Activated T-cell treated with anti-CD3 and anti-CD28 coated beads, Interleukin-2, amount 50 U/mL, for 4 hours (primary cell): Measurements from ENCODE around the gene HOXC9. TPM values are rescaled to one million over a fixed set of nuclear protein-coding genes. Genes with fewer than 3 reads are reported as not detected.
"Not testable (repeated sequence)": the region's sequence is repeated elsewhere in the genome, so short reads cannot be mapped to it uniquely, and the experiment has no call there.

Experiments used
- ATAC-seq, 2 donors: fragments of 200-7000 bp; cut with Tn5 transposase; one replicate each; pipeline ENCODE4 v1.10.0; 2021
- DNase-seq: peaks from one replicate; pipeline ENCODE4 v3.0.0-alpha.2; 2020
- H3K27me3 Mint-ChIP-seq: one replicate; pipeline ENCODE4 v1.8.0; 2021; ENCODE audit warnings: low read depth, mixed read lengths
- H3K36me3 Mint-ChIP-seq: one replicate; pipeline ENCODE4 v1.8.0; 2022; ENCODE audit warnings: mixed read lengths; ENCODE audit not compliant: insufficient read depth
- H3K4me1 Mint-ChIP-seq: one replicate; pipeline ENCODE4 v1.8.0; 2021; ENCODE audit warnings: low read depth, mixed read lengths
- H3K4me3 Mint-ChIP-seq: one replicate; pipeline ENCODE4 v1.8.0; 2021; ENCODE audit warnings: mild to moderate bottlenecking, moderate library complexity, mixed read lengths
- H3K9me3 Mint-ChIP-seq: one replicate; pipeline ENCODE4 v1.8.0; 2021; ENCODE audit warnings: mixed read lengths
- total RNA-seq, 3 donors: library from RNA; stranded (reverse); gene quantifications; one replicate each; pipeline ENCODE4 v1.2.1, GENCODE V29; 2021

Gene HOXC9
- total RNA-seq, 3 donors from 2014 or later, result not detected

GRCh38 chr12:54040148-54040494, 40.2 kb downstream of the HOXC9 start:
- DNase-seq (no peak), ATAC-seq (no peak)
- Mint-ChIP-seq H3K36me3 (no peaks in the 10 kb centered on the region), H3K4me3 (no peak overlapping the region), H3K9me3 (no peaks in the 10 kb centered on the region), H3K27me3 (peaks cover 90% of the 10 kb centered on the region), H3K4me1 (peaks cover 4% of the 10 kb centered on the region)

GRCh38 chr12:54040648-54041047, 40.7 kb downstream of the HOXC9 start:
- ATAC-seq, result no peak
- DNase-seq, result no peak
- Mint-ChIP-seq H3K9me3 (no peaks in the 10 kb centered on the region), H3K36me3 (no peaks in the 10 kb centered on the region), H3K27me3 (peaks cover 90% of the 10 kb centered on the region), H3K4me1 (peaks cover 4% of the 10 kb centered on the region), H3K4me3 (no peak overlapping the region)

- no peak overlapping the region for H3K4me3 Mint-ChIP-seq
- H3K9me3 Mint-ChIP-seq, result no peaks in the 10 kb centered on the region
- no peaks in the 10 kb centered on the region for H3K36me3 Mint-ChIP-seq
Observed at GRCh38 chr12:54041097-54041690, 41.2 kb downstream of the HOXC9 start.

GRCh38 chr12:54042033-54042432, 42.1 kb downstream of the HOXC9 start:
- H3K9me3 Mint-ChIP-seq, ATAC-seq, H3K36me3 Mint-ChIP-seq, DNase-seq, H3K4me3 Mint-ChIP-seq, H3K4me1 Mint-ChIP-seq: not testable (repeated sequence)
- peaks cover 91% of the 10 kb centered on the region for H3K27me3 Mint-ChIP-seq

More at GRCh38 chr12:54041097-54041690, 41.2 kb downstream of the HOXC9 start:
- Mint-ChIP-seq H3K4me1 (peaks cover 4% of the 10 kb centered on the region), H3K27me3 (peaks cover 90% of the 10 kb centered on the region)
- ATAC-seq (no peak), DNase-seq (no peak)

- Mint-ChIP-seq H3K9me3 (no peaks in the 10 kb centered on the region), H3K4me3 (no peak overlapping the region), H3K36me3 (no peaks in the 10 kb centered on the region), H3K27me3 (peaks cover 92% of the 10 kb centered on the region), H3K4me1 (peaks cover 9% of the 10 kb centered on the region)
- ATAC-seq (no peak), DNase-seq (no peak)
Observed at GRCh38 chr12:54042970-54043853, 43.3 kb downstream of the HOXC9 start.

- no peaks in the 10 kb centered on the region for H3K36me3 Mint-ChIP-seq
- DNase-seq, result no peak
- no peak overlapping the region for H3K4me3 Mint-ChIP-seq
- H3K9me3 Mint-ChIP-seq, result no peaks in the 10 kb centered on the region
- peaks cover 92% of the 10 kb centered on the region for H3K27me3 Mint-ChIP-seq
- no peak for ATAC-seq
- H3K4me1 Mint-ChIP-seq, result peaks cover 9% of the 10 kb centered on the region
Observed at GRCh38 chr12:54044425-54045103, 44.6 kb downstream of the HOXC9 start.

GRCh38 chr12:54045401-54045800, 45.4 kb downstream of the HOXC9 start:
- Mint-ChIP-seq H3K36me3 (no peaks in the 10 kb centered on the region), H3K9me3 (no peaks in the 10 kb centered on the region), H3K4me3 (no peak overlapping the region), H3K27me3 (peaks cover 92% of the 10 kb centered on the region), H3K4me1 (peaks cover 15% of the 10 kb centered on the region)
- ATAC-seq (no peak), DNase-seq (no peak)

GRCh38 chr12:54045868-54046521, 46.0 kb downstream of the HOXC9 start:
- H3K4me3 Mint-ChIP-seq, result no peak overlapping the region
- DNase-seq, result no peak
- no peaks in the 10 kb centered on the region for H3K9me3 Mint-ChIP-seq
- peaks cover 94% of the 10 kb centered on the region for H3K27me3 Mint-ChIP-seq
- no peak for ATAC-seq
- peaks cover 16% of the 10 kb centered on the region for H3K4me1 Mint-ChIP-seq
- H3K36me3 Mint-ChIP-seq, result no peaks in the 10 kb centered on the region

DNA sequence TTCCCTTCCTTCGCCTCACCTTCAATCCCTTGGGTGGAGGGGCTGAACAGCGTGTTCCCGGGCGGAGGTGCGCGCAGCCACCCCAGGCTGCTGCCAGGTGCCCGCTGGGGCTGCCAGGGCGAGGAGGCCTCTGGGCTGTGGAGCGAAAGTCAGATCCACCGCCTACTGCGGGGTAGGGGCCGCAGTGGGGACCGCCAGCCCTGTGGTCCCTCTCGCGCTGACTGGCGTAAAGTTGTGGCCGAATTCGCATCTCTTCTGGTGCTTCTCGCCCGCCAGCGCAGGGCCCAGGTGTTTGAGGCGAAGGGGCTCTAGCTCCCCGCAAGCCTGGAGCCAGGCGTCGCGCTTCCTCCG, 46.8 kb downstream of the HOXC9 start:
- peak in 1 of 2 donors; percentile 25 for ATAC-seq
- H3K4me3 Mint-ChIP-seq, result peak overlapping the region; percentile 16
- H3K27me3 Mint-ChIP-seq, result peaks cover 95% of the 10 kb centered on the region
- no peaks in the 10 kb centered on the region for H3K9me3 Mint-ChIP-seq
- peaks cover 17% of the 10 kb centered on the region for H3K4me1 Mint-ChIP-seq
- no peaks in the 10 kb centered on the region for H3K36me3 Mint-ChIP-seq
- no peak for DNase-seq

- DNase-seq, result no peak
Observed at GRCh38 chr12:54047160-54047963, 47.4 kb downstream of the HOXC9 start.

DNA sequence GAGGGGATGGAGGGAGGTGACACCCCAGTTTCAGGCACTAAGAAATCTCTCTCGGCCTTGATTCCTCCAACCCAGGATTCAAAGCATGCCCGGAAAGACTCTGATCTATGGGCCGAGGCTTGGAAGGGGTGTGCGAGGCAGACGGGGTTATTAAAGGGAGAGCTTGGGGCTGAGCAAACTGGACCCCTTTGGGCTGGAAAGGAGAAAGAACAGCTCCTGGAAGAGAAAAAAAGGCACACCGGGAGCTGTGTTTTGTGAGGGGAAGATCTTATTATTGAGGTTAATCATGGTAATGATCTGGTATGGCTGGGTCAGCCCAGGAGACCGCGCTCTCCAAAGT, 48.0 kb downstream of the HOXC9 start:
- Mint-ChIP-seq H3K4me1 (peaks cover 28% of the 10 kb centered on the region), H3K4me3 (no peak overlapping the region), H3K9me3 (no peaks in the 10 kb centered on the region), H3K27me3 (peaks cover 95% of the 10 kb centered on the region), H3K36me3 (no peaks in the 10 kb centered on the region)
- no peak for ATAC-seq
- DNase-seq, result no peak

More at GRCh38 chr12:54047160-54047963, 47.4 kb downstream of the HOXC9 start:
- ATAC-seq, result no peak
- Mint-ChIP-seq H3K9me3 (no peaks in the 10 kb centered on the region), H3K4me1 (peaks cover 22% of the 10 kb centered on the region), H3K36me3 (no peaks in the 10 kb centered on the region), H3K4me3 (peak overlapping the region; percentile 16), H3K27me3 (peaks cover 95% of the 10 kb centered on the region)

DNA sequence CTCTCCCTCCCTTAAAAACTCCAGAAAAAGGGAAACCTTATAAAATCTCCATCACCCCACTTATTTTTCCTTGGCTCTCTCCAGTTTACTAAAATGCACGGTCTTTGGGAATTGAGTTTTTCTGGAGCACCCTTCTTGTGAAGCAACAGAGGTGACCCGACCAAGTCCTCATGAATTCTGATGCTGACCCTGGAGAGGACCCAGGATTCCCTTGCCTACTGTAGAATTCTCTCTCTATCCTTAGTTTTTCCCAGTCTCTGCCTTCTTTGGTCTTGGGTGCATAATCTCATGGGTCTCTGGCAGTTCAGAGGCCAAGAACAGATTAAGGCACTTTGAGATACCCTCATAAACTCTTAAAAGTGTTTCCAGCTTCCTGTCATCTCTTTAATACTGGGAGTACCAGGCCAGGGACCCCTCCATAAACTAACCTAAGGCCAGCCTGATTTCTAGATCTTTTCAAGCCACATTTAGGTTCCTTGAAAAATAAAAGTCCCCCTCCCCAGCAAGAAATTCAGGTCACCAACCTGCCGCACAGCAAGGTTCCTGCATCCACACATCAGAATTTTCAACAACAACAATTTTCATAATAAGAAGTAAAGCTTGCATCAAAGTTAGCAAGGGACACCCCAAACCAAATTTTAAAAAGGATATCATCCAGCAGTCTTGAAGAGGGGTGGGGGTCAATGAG, 48.6 kb downstream of the HOXC9 start:
- peaks cover 92% of the 10 kb centered on the region for H3K27me3 Mint-ChIP-seq
- no peaks in the 10 kb centered on the region for H3K9me3 Mint-ChIP-seq
- no peak overlapping the region for H3K4me3 Mint-ChIP-seq
- H3K4me1 Mint-ChIP-seq, result peaks cover 33% of the 10 kb centered on the region
- no peaks in the 10 kb centered on the region for H3K36me3 Mint-ChIP-seq
- ATAC-seq, result no peak
- no peak for DNase-seq

DNA sequence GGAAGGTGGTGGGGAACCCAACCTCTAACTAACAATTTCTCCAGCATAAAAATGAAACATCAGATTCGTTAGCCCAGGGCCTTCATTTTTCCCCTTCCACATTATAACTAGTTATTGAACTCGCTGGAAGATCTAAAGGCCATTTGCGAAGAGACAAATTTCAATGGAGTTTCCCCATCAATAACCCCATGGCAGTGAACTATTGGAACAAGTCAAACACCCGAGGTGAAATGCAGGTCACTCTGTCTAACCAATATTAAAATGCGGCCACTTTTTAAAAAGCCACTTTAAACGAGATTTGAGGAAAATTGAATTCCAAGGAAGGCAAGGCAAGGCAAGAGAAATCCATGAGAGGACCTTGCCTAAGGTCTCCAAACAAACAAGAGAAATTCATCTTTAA, 49.1 kb downstream of the HOXC9 start:
- ATAC-seq, result no peak
- no peak for DNase-seq
- Mint-ChIP-seq H3K4me1 (peaks cover 35% of the 10 kb centered on the region), H3K9me3 (no peaks in the 10 kb centered on the region), H3K27me3 (peaks cover 92% of the 10 kb centered on the region), H3K36me3 (no peaks in the 10 kb centered on the region), H3K4me3 (no peak overlapping the region)
